GM19452 (cell line): ENCODE data around the gene HRH2.
A peak's percentile ranks its signal among the peaks of the same experiment; 100 is the strongest.
"Not testable (repeated sequence)": the region's sequence is repeated elsewhere in the genome, so short reads cannot be mapped to it uniquely, and the experiment has no call there.

Experiments used
- ATAC-seq: cut with Tn5 transposase; IDR thresholded peaks from one replicate; pipeline ENCODE4 v1.9.1; 2021; ENCODE audit not compliant: unreplicated experiment

HRH2 gene

DNA sequence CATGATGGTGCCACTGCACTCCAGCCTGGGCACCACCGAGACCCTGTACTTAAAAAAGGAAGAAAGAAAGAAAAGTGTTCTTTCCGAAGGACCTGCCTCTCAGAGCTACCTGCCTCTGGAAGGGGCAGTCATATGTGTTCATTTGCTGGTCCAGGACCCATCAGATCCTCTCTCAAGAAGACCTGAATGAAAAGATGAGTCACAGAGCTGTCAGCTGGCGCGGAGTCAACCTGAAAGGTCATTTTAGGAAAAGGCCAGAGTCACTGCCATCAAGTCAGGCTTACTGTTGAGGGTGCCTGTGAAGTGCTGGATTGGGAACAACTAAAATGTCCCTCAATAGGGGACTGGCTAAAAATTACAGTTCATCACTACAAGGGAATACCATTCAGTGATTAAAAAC is 14.9 kb upstream of the HRH2 start:
- no peak for ATAC-seq

DNA sequence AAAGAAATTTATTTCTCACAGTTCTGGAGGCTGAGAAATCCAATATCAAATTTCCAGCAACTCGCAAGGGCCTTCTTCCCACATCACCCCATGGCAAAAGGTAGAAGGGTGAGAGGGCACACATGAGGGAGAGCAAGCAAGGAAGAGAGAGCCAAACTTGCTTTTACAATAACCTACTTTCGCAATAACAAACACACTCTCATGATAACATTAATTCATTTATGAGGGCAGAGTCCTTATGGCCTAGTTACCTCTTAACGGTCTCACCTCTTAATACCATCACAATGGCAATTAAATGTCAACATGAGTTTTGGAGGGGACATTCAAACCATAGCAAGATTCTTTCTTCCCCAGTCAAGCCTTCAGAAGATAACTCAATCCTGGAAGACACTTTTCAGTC is 11.6 kb upstream of the HRH2 start:
- ATAC-seq, result no peak

DNA sequence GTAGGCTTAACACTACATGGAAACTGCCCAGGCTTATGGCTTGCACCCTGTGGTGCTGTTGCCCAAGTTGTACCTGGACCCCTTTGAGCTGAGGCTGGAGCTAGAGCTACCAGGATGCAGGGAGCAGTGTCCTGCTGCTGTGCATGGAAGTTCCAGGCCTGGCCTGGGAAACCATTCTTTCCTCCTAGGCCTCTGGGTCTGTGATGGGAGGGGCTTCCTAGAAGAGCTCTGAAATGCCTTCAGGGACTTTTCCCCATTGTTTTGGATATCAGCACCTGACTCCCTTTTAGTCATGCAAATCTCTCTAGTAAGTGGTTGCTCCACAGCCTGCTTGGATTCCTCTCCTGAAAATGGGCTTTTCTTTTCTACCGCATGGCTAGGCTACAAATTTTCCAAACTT is 7.9 kb upstream of the HRH2 start:
- no peak for ATAC-seq

DNA sequence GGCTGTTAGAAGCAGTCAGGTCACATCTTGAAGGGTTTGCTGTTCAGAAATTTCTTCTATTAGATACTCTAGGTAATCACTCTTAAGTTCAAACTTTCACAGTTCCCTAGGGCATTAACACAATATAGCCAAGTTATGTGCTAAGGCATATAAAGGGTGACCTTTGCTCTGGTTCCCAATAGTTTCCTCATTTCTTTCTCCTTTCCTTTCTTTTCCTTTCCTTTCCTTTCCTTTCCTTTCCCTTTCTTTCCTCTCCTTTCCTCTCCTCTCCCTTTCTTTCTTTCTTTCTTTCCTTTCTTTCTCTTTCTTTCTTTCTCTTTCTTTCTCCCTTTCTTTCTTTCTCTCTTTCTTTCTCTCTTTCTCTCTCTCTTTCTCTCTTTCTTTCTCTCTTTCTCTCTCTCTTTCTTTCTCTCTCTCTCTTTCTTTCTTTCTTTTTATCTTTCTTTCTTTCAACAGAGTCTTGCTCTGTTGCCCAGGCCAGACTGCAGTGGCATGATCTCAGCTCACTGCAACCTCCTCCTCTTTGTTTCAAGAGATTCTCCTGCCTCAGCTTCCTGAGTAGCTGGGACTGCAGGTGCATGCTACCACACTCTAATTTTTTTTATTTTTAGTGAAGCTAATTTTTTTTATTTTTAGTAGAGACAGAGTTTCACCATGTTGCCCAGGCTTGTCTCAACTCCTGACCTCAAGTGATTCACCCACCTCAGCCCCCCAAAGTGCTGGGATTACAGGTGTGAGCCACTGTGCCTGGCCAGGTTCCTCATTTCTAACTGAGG is 7.3 kb upstream of the HRH2 start:
- ATAC-seq, result not testable (repeated sequence)

DNA sequence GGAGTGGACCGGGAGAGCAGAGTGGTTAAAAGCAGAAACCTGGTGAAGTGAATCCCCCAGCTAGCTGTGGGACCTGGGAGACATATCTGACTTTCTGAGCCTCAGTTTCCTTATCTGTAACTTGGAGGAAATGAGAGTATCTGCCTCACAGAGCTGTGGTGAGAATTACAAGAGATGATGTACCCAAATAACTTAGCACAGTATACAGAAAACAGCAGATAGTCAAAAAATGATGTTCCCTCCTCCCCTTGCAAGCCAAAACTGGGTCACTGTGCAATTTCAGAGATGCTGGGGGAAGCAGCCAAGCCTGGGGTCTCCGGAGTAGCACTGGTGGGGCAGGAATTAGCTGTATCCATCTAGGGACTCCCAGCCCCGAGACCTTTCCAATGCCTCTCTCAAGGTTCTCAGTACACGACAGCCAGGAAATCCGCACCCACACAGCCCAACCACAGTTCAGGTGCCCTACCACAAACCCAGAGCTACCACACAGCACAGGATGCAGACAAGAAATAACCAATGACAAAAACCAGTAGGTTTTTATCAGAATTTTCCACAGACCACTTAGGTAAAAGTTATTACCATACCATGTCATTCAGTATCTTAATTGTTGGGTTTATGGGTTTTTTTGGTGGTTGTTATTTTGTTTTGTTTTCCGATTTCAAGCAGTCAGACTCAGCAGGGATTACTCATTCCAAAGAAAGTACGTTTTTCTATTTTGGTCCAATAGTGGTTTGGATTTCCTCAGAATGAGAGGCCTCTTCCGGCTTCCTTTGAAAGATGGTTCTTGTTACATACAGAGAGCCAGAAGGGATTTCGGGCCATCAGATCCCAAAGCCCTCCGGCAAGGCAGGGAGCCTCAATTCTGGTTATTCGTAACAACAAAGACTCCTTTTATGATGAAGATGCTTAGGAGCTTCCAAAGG is 4.9 kb upstream of the HRH2 start:
- ATAC-seq, result peak; percentile 60

DNA sequence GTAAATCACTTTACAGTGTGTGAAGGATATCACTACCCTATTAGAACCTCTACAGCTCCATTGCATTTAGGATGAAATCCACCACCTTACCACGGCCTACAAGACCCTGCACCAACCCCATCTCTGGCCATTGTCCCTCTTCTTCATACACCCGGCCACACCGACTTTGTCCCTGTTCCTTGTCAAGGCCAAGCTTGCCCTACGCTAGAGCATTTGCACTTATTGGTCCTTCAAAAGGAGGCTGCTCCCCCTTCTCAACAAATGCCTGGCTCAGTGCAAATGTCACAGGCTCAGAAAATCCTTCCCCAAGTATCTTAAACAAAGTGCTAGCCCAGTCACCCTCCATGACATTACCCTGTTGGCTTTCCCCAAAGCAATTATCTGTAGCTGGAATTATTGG is 4.1 kb upstream of the HRH2 start:
- ATAC-seq, result no peak

DNA sequence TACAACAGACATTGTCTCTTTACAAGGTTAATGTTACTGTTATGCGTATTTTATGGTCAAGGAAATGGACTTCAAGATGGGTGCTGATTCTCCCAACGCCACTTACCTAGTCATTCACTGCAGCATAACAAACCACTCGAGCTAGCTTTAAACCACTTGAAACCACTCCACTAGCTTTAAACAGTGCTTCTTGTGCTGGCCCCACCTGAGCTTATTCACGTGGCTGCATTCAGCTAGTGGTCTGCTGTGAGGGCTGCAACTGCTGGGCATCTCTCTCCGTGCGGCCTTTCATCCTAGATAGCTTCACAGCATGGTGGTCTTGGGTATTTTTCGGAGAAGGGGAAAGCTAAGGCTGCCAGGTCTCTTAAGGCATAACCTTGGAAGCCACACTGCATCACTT is 3.5 kb upstream of the HRH2 start:
- ATAC-seq, result no peak

DNA sequence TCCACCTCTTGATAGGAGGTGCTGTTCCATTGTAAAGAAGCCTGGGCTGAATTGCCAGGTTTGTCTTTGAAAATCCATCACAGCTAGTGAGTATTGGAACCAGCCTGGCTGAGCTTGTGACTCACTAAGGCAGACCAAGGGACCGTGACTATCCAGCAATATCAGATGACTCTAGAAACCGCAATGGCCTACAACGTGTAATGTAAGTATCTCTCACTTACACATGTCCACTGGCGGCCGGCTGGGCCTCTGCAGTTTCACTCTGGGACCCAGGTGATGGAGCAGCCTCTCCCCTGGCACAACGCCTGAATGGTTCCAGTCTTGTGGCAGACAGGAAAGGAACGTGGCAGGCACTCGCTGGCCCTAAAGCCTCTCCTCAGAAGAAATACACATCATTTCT is 3.1 kb upstream of the HRH2 start:
- no peak for ATAC-seq

DNA sequence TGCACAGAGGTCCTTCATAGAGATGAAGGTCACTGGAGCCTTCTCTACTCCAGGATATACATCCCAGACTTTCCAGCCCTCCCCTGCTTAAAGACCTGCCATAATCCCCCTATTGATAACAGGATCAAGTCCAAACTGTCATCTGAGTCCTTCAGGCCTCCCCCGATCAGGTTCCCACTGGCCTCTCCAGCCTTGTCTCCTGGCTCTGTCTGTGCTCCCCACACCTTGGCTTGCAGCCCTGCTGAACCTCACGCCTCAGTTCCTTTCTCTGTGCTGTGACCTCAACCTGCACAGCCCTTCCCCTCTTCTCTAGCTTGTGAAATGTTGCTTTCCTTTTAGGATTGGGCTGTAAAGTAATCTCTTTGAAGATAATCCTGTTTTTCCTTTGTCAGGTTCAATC is 2.5 kb upstream of the HRH2 start:
- ATAC-seq, result no peak

DNA sequence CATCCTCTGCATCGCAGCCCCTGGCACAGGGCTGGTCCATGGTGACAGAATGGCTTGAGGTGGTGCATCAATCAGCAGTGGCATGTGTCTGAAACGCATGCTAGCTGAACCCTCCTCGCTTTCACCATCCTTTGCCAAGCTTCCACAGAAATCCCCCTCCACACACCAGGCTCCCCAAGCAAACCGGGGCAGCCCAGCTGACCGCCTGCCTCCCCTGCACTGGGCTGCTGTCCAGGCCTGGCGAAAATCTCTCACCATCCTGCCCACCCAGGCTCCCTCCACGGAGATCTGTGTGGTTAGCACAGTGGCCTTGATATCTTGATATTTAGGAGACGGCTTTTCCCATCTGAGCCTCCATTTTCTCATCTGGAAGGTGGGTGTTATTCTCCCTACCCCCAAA is 905 bp upstream of the HRH2 start:
- no peak for ATAC-seq

DNA sequence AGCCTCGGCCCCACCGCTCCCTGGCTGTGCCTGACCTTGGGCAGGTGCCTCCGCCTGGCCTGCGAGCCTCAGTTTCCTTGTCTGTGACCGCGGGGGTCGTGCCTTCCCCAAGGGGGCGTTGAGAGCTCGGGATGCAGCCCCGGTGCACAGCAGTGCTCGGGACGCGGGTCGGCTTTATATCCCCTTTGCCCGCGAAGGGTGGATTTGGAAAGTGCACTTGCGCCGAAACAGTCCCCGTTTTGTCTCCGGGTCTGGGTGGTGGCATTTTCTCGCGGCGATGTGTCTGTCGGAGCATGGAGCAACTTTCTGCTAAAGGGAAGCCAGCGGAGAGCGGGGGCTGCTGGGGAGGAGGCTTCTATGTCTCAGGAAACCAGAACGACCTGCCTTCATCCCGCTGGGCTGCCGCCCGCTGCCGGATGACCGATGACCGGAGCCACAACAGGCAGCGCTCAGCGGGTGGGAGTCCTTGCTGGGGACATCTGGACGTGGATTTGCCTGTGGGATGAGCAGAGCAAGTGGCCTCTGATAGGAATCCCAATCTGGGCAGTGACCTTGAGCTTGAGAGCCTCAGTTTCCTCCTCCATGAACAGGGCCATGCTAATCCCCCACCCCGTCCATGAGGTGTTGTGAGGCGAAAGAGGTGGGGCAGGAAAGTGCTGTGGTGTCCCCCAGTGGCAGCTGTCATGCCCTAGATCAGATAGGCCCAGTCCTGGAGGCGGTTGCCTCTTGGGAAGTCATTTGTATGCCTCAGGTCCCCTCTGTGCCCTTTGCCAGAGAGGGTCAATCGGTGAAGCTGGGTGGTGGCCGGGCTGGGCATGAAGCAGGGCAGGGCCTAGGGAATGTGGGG is 651 bp downstream of the HRH2 start:
- no peak for ATAC-seq

DNA sequence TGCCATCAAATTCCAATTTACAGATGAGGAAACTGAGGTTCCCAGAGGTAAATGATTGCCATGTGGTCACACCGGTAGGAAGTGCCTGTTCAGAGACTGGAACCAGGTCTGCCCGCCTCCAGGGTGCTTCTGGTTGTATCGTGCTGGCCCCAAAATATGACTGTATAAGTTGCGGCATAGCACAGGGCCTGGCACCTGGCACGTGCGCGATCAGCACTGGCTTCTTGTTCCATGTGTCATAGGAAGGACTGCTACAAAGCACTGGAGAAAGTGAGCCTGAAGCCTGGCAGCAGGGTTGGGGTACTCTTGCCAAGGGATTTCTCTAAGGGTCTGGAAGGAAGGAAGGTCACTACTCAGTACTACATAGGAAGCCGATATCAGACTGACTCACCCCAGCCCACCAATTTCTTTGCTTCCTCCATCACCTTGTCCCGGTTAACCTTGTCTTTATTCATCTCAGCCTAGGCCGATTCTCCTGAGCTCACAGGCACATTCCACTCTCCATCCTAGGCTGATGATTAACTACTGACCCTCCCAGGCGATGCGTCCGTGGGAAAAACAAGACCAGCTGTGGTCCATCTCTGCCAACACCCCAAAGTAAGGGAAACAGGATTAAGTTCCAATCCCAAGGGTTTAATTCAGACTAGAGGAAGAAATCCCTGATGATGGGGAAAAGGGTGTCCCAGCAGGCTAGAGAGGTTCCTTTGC is 1.8 kb downstream of the HRH2 start:
- ATAC-seq, result no peak

DNA sequence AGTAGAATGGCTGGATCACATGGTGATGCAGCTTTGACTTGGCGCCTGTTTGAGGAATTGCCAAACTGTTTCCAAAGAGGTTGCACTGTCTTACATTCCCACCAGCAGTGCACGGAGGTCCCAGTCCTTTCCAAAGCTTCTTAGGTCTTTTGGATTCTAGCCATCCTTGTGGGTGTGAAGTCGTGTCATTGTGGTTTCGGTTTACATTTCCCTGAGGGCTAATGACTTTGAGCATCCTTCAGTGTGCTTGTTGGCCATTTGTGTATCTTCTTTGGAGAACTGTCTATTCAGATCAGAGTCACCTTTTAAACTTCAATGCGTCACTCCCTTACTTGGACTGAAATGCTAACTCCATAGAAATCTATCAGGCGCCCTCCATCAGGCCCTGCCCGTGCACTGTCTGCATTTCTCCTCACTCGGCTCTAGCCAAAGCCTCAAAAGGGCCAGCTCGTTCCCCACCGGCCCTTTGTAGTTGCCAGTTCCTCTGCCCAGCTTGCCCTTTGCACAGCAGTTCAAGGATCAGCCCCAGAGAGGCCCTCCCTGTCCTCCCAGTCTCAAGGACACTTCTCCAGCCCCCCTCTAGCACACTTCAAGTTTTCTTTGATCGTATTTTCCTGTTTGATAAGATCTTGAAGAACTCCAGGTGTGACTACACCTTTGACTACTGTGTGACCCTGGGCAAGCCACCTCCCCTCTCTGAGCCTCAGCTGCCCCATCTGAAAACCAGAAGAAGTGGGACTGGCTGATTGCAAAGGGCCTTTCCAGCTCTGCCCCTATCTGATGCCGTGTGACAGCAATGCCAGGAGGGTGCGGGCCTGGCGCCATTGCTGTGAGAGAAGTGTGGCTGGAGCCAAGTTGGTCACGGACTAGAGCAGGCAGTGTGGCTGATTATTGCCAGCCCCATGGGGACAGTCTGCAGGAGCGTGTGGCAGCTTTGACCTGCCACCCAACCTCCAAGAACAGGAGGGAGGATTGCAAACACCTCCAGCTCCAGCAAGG is 5.6 kb downstream of the HRH2 start:
- no peak for ATAC-seq

DNA sequence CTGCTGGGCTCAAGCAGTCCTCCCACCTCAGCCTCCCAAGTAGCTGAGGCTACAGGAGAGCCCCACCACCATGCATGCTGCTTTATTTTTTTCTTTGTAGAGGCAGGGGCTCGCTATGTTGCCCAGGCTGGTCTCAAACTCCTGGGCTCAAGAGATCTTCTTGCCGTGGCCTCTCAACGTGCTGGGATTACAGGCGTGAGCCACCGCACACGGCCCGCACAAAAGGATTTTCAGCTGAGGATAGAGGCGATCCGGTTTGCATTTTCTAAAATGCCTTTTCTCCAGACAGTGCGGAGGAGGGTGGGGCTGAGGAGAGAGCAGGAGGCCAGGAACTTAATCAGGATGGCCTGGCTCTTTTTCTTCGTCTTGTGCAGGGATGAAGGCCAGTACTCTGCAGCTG is 6.9 kb downstream of the HRH2 start:
- ATAC-seq, result no peak

DNA sequence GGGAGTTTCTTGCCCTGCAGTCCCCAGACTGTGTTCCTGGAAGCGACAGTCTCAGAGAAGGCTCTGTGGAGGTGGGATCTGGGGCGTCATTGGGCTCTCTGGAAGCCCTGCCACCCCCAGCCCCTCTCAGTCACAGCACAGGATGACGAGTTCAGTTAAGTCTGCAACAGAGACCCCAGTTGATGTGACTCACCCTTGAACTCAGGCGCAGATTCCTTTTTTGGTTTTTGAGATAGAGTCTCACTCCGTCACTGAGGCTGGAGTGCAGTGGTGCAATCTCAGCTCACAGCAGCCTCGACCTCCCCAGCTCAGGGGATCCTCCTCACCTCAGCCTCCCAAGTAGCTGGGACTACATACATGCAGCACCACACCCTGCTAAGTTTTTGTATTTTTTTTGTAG is 8.3 kb downstream of the HRH2 start:
- ATAC-seq, result no peak

DNA sequence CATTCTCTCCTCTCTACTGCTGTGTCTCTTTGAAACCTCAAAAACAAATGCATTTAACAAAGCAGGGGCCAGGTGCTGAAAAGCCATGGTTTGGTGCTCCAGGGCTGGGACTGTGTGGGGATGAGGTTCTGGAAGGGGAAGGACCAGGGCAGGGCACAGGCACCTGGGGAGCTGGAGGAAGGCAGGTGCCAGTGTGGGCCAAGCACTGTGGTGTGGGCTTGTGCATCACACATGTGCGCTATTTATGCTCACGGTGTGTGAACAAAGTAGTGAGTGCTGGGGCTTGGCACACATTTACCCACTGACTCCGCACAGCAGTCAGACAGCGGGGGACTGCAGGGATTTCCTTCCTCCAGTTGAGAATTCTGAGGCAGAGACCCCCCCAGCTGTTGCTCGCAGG is 10.1 kb downstream of the HRH2 start:
- no peak for ATAC-seq

DNA sequence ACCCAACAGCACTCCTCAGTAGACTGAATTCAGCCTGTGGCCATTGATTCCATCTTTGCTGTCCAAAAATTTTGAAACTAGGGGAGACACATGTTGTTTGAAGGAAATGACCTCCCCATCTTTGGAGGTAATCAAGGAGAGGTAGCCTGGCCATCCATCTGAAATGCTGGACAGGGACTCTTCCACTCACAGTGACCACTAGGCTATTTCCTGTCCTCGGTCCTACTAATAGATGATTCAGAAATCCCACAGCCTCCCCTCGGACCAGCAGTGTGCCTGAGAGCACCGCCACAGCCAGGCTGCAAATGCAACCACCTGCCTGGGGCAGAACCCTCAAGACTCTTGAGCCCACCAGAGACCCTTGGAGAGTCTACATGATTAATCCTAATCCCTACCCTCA is 12.5 kb downstream of the HRH2 start:
- ATAC-seq, result no peak

DNA sequence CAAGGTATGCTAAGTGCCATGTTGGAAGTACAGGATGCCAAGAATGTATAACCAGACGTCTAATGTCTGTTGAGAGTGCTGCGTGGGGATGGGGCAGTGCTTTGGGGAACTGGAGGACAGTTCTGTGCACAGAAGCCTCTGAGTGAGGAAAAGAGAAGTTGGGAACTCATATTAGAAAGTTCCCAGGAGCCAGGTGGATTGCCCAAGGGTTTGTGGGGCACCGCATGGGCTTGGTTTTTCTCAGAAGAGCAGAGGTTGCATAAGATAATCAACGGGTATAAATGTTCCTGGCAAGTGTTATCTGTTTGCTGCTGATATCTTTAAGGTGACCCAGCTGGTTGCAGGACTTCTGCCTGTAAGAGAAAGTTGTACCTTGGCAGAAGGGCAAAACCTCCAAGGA is 13.1 kb downstream of the HRH2 start:
- no peak for ATAC-seq

DNA sequence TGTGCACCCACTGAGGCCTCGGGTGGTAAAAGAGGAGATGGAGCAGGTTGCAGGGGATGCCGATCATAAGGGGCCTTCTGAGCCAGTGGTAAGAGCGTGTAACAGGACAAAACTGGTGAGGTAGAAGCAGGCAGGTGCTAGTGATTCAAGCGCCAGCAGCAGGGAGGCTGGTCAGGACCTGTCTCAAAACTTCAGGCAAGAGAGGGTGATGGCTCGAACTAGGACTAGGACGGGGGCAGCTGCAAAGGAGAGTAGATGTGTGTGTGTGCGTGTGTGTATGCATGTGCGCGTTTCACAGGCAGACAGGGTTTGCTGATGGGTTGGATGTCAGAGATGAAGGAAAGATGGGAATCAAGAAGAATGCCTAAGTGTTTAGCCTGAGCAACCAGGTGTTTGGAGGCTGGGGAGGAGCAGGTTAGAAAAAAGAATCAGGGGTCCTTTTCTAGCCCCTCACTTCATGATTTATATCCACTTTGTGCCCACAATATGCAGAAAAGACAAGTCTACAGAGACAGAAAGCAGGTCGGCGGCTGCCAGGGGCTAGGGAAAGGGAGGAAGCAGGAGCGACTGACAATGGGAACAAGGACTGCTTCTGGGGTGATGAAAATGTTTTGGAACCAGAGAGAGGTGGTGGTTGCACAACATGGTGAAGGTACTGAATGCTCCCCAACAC is 15.2 kb downstream of the HRH2 start:
- ATAC-seq, result no peak
